KBM-7 (cell line): ENCODE results near the gene LRRC8C.

Source experiments
- DNase-seq: peaks from one replicate; pipeline ENCODE4 v3.0.0-alpha.2; 2015
- in situ Hi-C: fragments of 300-500 bp; cut with MboI; formaldehyde crosslinking; loops from 2 replicates; pipeline ENCODE4 v1.14.3; 2020; ENCODE audit warnings: low sequenced_read_pairs, low pct_unique_long_range_greater_than_20kb, mixed read lengths

LRRC8C gene

DNA sequence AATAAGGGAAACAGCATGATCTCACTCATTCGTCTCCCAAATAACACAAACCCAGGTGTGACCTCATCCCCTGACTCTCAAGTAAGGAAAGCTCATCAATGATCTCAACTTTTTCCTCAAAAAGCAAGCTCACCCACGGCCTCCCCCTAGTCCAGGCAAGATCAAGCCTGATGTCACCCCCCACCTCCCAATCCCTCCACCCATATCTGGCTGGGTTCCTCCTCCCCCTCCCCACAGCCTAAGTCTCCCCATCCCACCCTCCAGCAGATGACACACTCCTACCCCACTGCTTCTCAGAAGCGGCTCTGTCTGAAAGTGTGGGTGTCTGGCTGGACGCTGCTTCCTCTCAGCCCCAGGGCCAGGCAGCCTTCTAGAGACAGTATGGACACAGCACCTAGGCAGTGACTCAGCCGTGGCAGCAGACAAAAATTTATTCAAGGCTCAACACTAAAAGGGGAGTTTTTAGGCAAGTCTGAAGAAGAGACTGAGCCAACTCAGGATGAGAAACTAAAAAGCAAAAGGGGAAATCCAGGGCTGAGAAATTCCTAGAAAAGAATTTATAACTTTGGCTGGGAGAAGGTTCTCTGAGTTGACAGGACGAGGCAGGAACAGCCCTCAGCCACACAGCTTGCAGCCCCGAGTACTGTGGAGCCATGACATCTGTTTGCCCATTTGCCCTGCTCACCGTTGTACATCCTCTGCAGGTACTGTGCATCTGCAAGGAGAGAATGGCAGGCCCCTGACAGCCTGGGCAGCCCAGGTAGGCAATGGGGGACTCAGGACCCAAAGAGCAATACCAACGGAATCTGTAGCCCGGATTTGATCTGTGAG is 106.3 kb downstream of the LRRC8C start:
- in situ Hi-C loops, result no loop called here
- DNase-seq, result no peak

- in situ Hi-C loops, result no loop called here
- no peak for DNase-seq
These were observed 106.9 kb downstream of the LRRC8C start for GRCh38 chr1:89739844-89740216.

DNA sequence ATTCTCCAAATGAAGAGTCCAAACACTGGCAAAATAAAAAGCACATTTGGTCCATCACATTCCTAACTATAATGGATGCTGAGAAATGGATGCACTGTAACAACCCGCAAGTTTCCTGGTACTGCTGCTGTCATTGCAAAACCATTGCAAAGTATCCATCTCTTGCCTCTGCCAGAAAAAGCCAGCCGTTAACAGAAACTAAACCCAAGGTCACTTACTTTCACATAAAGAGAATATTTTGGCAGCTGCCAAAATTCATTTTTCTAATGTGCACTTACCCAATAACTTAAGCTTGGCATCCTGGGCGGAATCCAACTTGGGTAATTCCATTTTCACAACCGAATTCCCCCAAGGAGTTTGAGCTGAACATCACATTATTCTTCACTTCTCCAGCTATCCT is 110.9 kb downstream of the LRRC8C start:
- in situ Hi-C loops, result no loop called here
- DNase-seq, result no peak

- no peak for DNase-seq
- in situ Hi-C loops, result no loop called here
These were observed 113.7 kb downstream of the LRRC8C start for GRCh38 chr1:89746424-89747149.

DNA sequence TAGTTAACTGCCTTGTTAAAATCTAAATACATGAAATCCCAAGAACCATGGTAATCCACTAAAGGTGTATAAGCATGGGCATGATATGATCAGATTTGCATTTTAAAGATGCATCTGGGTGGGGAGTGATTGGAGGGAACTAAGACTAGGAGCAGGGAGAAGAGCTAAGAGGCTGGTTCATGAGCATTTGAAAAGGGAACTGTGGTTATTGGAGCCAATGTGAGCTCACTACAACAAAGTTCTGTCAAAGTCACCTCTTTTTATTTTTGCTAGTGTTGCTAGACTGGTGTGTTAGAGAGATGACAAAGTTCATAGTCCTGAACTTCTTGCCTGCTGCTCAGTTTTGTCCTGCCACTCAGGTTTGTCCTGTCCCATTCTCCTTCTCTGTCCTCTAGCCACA is 120.8 kb downstream of the LRRC8C start:
- in situ Hi-C loops, result loop anchor here (25.0 kb wide), 1 partner anchor 241 kb away; the partner anchor contains the start of gene LRRC8B
- no peak for DNase-seq

DNA sequence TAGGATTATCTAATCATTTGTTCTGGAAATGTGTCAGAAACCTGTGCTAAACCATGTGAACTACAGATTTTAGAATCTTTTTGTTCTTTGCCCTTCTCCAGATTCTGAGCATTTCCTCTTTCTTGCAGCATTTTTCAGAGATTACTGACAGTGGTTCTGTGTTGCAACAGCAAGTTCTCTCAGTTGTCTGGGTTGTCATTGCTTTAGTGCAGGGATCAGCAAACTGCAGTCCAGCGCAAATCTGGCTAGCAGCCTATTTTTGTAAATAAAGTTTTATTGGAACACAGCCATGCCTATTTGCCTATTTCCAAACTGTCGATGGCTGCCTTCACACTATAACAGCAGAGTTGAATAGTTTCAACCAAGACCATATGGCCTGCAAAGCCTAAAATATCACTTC is 121.6 kb downstream of the LRRC8C start:
- peak; percentile 71 for DNase-seq
- in situ Hi-C loops, result loop anchor here (25.0 kb wide), 1 partner anchor 242 kb away; the partner anchor contains the start of gene LRRC8B

DNA sequence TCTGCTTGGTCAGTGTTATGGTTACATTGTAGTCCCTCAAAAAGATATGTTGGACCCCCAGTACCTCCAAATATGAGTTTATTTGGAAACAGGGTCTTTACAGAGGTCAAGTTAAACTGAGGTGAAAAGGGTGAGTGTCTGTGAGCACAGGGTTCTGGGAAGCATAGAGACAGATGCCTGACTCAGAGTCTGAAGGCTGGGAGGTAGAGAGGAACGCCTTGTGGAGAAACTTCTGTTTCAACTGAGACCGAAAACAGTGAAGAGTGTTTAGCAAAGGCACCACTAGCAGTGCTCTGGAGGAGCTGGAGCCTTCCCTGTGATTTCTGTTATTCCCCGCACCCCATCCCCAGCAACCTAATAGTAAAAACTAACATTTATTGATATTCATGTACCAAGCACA is 122.7 kb downstream of the LRRC8C start:
- in situ Hi-C loops, result loop anchor here (25.0 kb wide), 1 partner anchor 243 kb away; the partner anchor contains the start of gene LRRC8B

DNA sequence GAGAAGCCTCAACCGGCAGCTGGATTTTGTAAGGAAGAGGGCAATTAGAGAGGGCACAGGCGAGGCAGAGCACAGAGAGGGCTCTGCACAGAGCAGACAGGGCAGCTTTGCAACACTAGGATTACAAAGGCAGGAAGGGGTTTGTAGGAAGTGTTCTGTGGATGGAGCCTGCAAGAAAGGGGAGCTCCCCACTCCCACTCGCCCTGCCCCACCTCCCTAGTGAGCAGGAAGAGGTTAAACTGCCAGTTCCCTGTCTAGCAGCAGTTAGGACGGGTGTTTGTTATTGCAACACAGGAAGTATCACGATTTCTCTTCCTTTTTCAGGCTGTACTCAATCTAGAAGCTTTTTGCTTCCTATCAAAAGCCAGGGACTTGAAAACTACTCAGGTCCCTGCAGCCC is 124.6 kb downstream of the LRRC8C start:
- DNase-seq, result peak; percentile 92
- in situ Hi-C loops, result loop anchor here (25.0 kb wide), 1 partner anchor 245 kb away; the partner anchor contains the start of gene LRRC8B

More for the DNA sequence above, 122.7 kb downstream of the LRRC8C start:
- DNase-seq, result no peak

DNA sequence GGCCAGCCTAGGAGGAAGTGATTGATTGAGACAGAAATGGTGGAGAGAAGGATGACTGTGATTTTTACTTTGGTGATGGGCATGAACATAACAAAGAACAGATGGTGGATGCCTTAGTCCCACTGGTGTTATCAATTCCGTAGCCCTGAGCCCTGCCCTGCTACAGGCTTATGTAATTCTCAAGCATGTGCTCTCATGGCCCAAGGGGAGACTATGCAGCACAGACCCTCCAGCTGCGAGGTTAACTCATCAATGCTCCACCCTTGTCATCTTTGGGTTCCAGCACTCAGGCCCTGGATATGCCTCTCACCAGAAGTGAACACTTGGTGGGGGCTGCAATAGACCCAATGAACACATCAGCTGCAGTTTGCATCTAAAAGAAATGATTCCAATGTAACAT is 125.2 kb downstream of the LRRC8C start:
- in situ Hi-C loops, result loop anchor here (25.0 kb wide), 1 partner anchor 246 kb away; the partner anchor contains the start of gene LRRC8B
- DNase-seq, result no peak

- in situ Hi-C loops, result loop anchor here (25.0 kb wide), 1 partner anchor 247 kb away; the partner anchor contains the start of gene LRRC8B
- DNase-seq, result no peak
These were observed 126.1 kb downstream of the LRRC8C start for GRCh38 chr1:89759036-89759435.

- in situ Hi-C loops, result loop anchor here (10.0 to 25.0 kb wide), 2 partner anchors 126 to 248 kb away; partner anchors contain the start of genes LRRC8B and LRRC8C
These were observed 127.6 kb downstream of the LRRC8C start for GRCh38 chr1:89760496-89760895.

DNA sequence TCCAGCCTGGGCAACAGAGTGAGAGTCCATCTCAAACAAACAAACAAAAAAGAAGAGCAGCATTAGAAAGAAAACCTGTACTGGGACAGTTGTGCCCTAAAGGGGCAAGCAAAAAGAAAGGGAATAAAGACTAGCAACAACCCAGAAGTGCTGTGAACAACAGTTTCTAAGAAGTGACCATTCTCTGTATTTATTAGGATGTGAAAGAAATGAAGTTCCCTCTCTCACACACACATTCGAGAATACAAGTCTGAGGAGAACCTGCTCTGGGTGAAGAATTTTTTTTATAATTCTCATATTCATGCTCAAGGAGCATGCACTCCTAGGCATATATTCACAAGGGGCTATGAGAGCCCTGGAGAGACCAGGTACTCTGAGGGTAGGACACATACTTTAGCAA is 128.4 kb downstream of the LRRC8C start:
- in situ Hi-C loops, result loop anchor here (10.0 to 25.0 kb wide), 2 partner anchors 127 to 249 kb away; partner anchors contain the start of genes LRRC8B and LRRC8C
- DNase-seq, result no peak

More at GRCh38 chr1:89760496-89760895, 127.6 kb downstream of the LRRC8C start:
- DNase-seq, result peak; percentile 53

- no peak for DNase-seq
- in situ Hi-C loops, result loop anchor here (10.0 to 25.0 kb wide), 2 partner anchors 127 to 250 kb away; partner anchors contain the start of genes LRRC8B and LRRC8C
These were observed 129.0 kb downstream of the LRRC8C start for GRCh38 chr1:89761901-89762300.

DNA sequence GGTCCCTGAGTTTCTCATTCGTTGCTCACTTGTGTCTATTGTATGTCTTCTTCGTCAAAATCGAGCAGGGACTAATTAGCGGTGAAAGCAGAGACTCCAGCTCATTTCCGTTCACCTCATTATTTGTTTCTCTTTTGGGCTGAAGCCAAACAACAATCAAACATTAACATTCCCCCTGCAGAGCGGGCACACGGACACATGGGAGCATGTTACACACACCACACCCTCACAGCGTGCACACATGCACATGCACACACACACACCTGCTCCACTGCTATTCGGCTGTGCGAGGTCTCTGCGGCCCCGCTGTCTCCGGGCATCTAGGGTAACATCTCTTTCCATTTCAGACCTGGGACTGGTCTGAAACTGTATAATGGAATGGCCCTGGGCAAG is 129.5 kb downstream of the LRRC8C start:
- in situ Hi-C loops, result loop anchor here (10.0 to 25.0 kb wide), 2 partner anchors 128 to 250 kb away; partner anchors contain the start of genes LRRC8B and LRRC8C
- no peak for DNase-seq

- peak; percentile 92 for DNase-seq
These were observed 130.1 kb downstream of the LRRC8C start for GRCh38 chr1:89762779-89763648.

GRCh38 chr1:89763649-89763986 is 130.7 kb downstream of the LRRC8C start:
- in situ Hi-C loops, result loop anchor here (10.0 to 25.0 kb wide), 2 partner anchors 129 to 251 kb away; partner anchors contain the start of genes LRRC8B and LRRC8C
- no peak for DNase-seq

More at GRCh38 chr1:89762779-89763648, 130.1 kb downstream of the LRRC8C start:
- in situ Hi-C loops, result loop anchor here (10.0 to 25.0 kb wide), 2 partner anchors 128 to 251 kb away; partner anchors contain the start of genes LRRC8B and LRRC8C

- in situ Hi-C loops, result loop anchor here (10.0 to 25.0 kb wide), 2 partner anchors 131 to 253 kb away; partner anchors contain the start of genes LRRC8B and LRRC8C
- DNase-seq, result no peak
These were observed 132.9 kb downstream of the LRRC8C start for GRCh38 chr1:89765774-89766173.

- in situ Hi-C loops, result loop anchor here (10.0 to 25.0 kb wide), 2 partner anchors 133 to 255 kb away; partner anchors contain the start of genes LRRC8B and LRRC8C
These were observed 134.7 kb downstream of the LRRC8C start for GRCh38 chr1:89767618-89768017.

More at GRCh38 chr1:89767618-89768017, 134.7 kb downstream of the LRRC8C start:
- no peak for DNase-seq
